ENCODE data around the gene RNF13. TPM values are rescaled to one million over a fixed set of nuclear protein-coding genes. Genes with fewer than 3 reads are reported as not detected.

The RNF13 gene
- total RNA-seq, 1 experiment from 2014 or later = 28.9 TPM

- ChIA-PET POLR2A (no interaction called here), CTCF (interaction anchor here (1.3 kb wide), 1 partner anchor 12 kb away, joined by 3 read pairs; no protein-coding TSS in a partner anchor)
- no peak overlapping the region for H3K27ac Mint-ChIP-seq
- H3K36me3 Mint-ChIP-seq = no peaks in the 10 kb centered on the region
- no peak for TF ChIP-seq PREB (CRISPR knock-in tag; IDR thresholded peaks at IDR 0.05; ENCODE audit: borderline replicate concordance)
- no peak for TF ChIP-seq CDX4 (CRISPR knock-in tag; IDR thresholded peaks at IDR 0.05; ENCODE audit: borderline replicate concordance)
- no peak for TF ChIP-seq ZNF416 (CRISPR knock-in tag; IDR thresholded peaks at IDR 0.05)
- no peak for TF ChIP-seq ELF4 (CRISPR knock-in tag; IDR thresholded peaks at IDR 0.05; ENCODE audit: low read depth)
- TF ChIP-seq PRRX2 (CRISPR knock-in tag; IDR thresholded peaks at IDR 0.05) = no peak
- TF ChIP-seq CTCF (IDR thresholded peaks at IDR 0.05) = no peak
- TF ChIP-seq ATF3 (CRISPR knock-in tag; conservative IDR thresholded peaks at IDR 0.05) = no peak
- no peak for TF ChIP-seq E2F4 (CRISPR knock-in tag; IDR thresholded peaks at IDR 0.05; ENCODE audit: borderline replicate concordance, low read depth)
- TF ChIP-seq CREB1 (CRISPR knock-in tag; IDR thresholded peaks at IDR 0.05) = no peak
- no peak for TF ChIP-seq ATF6 (CRISPR knock-in tag; IDR thresholded peaks at IDR 0.05)
- TF ChIP-seq ZNF512 (CRISPR knock-in tag; IDR thresholded peaks at IDR 0.05; ENCODE audit: borderline replicate concordance) = no peak
- no peak for TF ChIP-seq ATF2 (CRISPR knock-in tag; IDR thresholded peaks at IDR 0.05; ENCODE audit: borderline replicate concordance, low read depth)
- no peak for TF ChIP-seq ZNF263 (CRISPR knock-in tag; IDR thresholded peaks at IDR 0.05; ENCODE audit: low read depth)
- no peak for TF ChIP-seq SMAD3 (CRISPR knock-in tag; IDR thresholded peaks at IDR 0.05; ENCODE audit: borderline replicate concordance)
- TF ChIP-seq SP1 (CRISPR knock-in tag; conservative IDR thresholded peaks at IDR 0.05) = no peak
- no peak for TF ChIP-seq STAT6 (CRISPR knock-in tag; conservative IDR thresholded peaks at IDR 0.05; ENCODE audit: low read depth)
- H3K4me1 Mint-ChIP-seq = peaks cover 4% of the 10 kb centered on the region; the same call in 1 of the 2 replicates
- H3K27me3 Mint-ChIP-seq (ENCODE audit: low read depth) = no peaks in the 10 kb centered on the region; the same call in none of the 2 replicates
- DNase-seq (ENCODE audit: low spot score) (no peak), ATAC-seq (no peak)
- no peak overlapping the region for H3K4me3 Mint-ChIP-seq
- no peaks in the 10 kb centered on the region for H3K9me3 Mint-ChIP-seq
These were observed 29.4 kb upstream of the RNF13 start for GRCh38 chr3:149783576-149783975.

All from WTC11 (cell line).